Activated CD4-positive, alpha-beta T cell treated with anti-CD3 and anti-CD28 coated beads, Interleukin-2, amount 50 U/mL, for 16 hours (primary cell): ENCODE measurements around the gene MAGEB5.
"Not testable (repeated sequence)": the region's sequence is repeated elsewhere in the genome, so short reads cannot be mapped to it uniquely, and the experiment has no call there.

Experiments used
- DNase-seq: peaks from one replicate; pipeline ENCODE4 v3.0.0-alpha.2; 2020

MAGEB5 gene, protein sequence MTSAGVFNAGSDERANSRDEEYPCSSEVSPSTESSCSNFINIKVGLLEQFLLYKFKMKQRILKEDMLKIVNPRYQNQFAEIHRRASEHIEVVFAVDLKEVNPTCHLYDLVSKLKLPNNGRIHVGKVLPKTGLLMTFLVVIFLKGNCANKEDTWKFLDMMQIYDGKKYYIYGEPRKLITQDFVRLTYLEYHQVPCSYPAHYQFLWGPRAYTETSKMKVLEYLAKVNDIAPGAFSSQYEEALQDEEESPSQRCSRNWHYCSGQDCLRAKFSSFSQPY

DNA sequence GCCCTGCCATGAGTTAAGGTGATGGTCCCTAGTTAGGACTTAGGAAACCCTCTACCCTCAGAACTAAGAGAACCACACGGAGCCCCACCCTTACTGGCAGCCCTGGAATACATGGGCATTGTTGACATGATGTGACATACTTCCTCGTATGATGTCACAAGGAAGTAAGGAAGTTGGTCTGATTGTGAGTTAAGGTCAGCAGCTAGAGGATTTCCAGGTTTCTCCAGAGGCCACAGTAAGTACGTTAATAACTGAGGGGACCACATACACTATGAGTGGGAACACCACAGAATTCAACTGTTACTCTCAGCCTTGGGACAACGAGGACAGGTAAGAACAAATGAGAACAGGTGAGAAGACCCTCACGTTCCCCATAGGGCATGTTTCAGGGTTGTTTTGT, at the start of gene MAGEB5:
MAGEB5 (plus strand) TSS at position 301 of the 400 bp plus-strand sequence. CDS start 1,133 bp downstream, outside the sequence.
- DNase-seq = no peak

DNA sequence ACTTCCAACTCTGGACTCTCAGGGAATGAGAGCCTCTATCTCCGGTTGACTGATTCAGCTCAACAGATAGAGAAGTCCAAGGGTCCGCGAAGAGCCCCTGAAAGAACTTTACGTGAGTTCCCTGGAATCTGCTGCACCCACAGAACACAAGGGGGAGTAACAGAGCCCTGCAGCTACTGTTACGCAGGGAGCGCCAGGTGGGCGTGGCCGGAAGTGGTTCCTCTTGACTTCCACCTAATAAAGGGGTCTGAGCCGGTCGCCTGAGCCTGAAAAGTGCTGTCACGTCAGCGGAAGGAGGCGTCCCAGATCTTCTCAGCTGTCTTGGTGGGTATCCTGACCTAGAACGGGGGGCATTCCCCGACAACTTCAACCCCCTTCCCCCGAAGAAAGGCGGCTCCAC, 23.8 kb upstream of the MAGEB5 start, which contains the start of gene MAGEB6:
MAGEB6 (plus strand) TSS at position 237 of the 400 bp plus-strand sequence. CDS start 1,407 bp downstream, outside the sequence.
- no peak for DNase-seq

DNA sequence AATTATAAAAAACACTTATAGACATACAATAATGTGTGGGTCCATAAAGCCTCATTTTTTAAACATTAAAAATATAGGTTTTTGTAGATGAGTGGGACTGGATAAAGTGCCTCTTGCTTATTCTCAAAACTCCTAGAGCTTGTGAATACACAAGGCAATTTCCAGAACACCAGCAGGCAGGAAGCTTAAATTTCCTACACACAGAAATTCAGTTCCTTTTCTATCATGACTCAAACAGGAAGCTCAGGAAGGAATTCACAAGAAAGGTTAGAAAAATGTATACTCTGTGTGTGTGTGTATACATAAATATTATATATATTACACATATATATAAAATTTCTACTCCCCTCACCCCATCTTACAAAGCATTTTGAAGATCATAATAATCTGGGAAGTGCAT, 12.4 kb upstream of the MAGEB5 start:
- DNase-seq = no peak

DNA sequence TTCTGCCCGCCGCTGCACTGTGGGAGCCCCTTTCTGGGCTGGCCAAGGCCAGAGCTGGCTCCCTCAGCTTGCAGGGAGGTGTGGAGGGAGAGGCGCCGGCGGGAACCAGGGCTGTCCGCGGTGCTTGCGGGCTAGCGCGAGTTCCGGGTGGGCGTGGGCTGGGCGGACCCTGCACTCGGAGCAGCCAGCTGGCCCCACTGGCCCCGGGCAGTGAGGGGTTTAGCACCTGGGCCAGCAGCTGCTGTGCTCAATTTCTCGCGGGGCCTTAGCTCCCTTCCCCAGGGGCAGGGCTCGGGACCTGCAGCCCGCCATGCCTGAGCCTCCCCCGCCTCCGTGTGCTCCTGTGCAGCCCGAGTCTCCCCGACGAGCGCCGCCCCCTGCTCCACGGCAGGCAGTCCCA, 11.3 kb upstream of the MAGEB5 start:
- not testable (repeated sequence) for DNase-seq

DNA sequence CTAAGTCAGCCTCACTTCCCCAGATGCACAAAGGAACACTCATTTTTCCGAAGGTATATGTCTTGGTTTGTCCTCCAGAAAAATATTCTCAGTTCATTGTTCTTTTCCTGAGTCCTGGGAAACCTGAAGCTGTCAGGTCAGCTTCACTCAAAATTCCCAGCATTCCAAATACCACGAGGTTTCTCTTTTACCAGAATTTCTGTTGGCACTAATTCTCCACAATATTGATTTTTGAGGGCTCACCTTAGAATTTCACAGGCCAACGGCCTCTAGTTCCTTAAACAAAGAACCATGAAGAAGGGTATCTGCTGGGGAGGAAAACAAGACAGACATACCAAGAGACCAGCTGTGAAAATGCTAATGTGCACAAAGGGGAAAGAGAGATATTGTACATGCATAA, 8.0 kb upstream of the MAGEB5 start:
- DNase-seq = no peak

DNA sequence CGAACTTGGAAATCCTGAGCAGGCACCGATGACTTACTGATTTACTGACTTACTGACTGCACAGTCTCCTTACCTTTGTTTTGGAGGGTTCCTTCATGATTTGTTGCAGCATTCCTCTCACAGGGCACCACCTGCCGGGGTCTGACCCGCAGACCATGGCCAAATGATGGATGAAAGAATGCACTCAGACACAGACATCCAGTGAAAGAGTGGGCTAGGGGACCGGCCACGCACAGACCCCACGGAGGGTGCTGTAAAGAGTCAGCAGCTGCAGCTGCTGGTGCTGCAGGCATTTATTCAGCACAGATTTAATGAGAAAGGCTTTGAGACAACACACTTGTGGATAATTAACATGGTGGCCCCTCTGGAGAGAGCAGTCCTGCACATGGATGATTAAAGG, 3.4 kb downstream of the MAGEB5 start:
- no peak for DNase-seq

DNA sequence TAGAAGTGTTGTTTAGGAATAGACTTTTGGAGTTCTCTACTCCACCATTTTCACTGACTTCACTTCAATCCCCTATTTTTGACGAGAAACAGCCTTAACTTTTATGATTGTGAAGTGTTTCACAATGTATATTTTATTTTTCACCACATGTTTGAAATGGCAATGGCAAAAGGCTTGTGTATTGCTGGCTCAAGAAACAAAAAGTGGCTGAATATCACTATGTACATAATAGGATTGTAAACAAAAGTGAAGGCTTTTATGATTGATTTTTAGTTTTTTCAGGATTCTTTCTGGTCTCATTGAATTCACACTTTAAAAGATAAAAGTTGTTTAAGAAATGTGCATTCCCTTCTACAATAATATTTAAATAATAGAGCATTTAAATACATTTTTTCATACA, 18.2 kb downstream of the MAGEB5 start:
- DNase-seq = no peak

DNA sequence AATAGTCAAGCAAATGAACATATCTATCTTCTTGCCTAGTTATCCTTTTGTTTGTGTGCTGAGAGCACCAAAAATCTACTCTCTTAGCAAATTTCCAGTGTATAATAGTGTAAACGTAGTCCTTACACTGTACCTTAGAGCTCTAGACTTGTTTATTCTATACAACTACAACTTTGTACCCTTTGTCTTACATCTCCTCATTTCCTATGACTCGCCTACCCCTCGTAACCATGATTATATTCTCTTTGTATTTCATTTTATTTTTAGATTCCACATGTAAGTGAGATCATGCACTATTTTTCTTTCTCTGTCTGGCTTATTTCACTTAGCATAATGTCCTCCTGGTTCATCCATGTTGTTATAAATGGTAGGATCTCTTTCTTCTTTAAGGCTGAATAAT, 37.6 kb downstream of the MAGEB5 start:
- DNase-seq = no peak

DNA sequence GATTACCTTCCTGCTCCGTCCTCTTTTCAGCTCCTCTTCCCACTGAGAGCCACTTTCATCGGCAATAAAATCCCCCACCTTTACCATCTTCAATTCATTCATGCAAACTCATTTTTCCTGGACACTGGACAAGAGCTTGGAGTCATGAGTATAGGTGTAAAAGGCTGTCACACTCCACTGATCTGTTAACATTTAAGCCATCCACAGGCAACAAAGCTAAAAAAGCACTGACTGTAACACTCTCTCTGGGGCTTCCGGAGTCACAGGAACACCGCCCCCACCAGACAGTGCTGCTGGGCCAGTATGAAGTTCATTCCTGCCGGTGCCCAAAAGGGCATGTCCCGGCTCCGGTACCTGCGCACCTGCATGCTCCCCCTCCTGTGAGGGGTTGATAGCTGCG, 38.5 kb downstream of the MAGEB5 start:
- DNase-seq = no peak

DNA sequence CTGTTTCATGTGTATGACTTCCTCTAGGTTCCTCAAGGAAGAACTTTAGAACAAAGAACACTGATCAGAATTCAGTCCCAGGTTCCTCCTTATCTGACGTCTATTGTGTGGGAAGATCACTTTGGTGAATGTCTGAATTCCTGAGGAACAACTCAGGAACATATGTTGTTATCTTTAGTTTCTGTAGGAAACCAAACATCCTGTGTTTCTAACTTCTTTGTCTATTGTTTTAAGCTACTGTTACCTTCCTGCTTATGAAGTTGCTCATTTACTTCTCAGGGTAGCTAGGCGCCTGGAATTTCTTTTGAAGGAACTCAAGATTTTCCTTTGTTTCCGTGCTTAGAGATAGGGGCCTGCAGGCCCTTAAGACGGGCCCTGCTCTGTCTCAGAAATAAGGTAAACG, 46.2 kb downstream of the MAGEB5 start:
- no peak for DNase-seq
